GM21737 (cell line): ENCODE measurements around the gene GRIP2.

ENCODE experiments used
- ATAC-seq: cut with Tn5 transposase; IDR thresholded peaks from one replicate; pipeline ENCODE4 v1.9.1; 2021; ENCODE audit warnings: mild to moderate bottlenecking, moderate library complexity; ENCODE audit not compliant: unreplicated experiment

Gene GRIP2

GRCh38 chr3:14456794-14457193, 83.3 kb downstream of the GRIP2 start:
- ATAC-seq, result no peak

GRCh38 chr3:14455571-14456317, 84.4 kb downstream of the GRIP2 start:
- no peak for ATAC-seq

- ATAC-seq, result no peak
Measured at GRCh38 chr3:14454639-14455310, 85.4 kb downstream of the GRIP2 start.

- ATAC-seq, result no peak
Measured at GRCh38 chr3:14453876-14454638, 86.1 kb downstream of the GRIP2 start.

GRCh38 chr3:14452740-14453710, 87.1 kb downstream of the GRIP2 start:
- ATAC-seq, result no peak

GRCh38 chr3:14451844-14452739, 88.0 kb downstream of the GRIP2 start:
- no peak for ATAC-seq

- ATAC-seq, result no peak
Measured at GRCh38 chr3:14450922-14451606, 89.1 kb downstream of the GRIP2 start.

- ATAC-seq, result no peak
Measured at GRCh38 chr3:14450506-14450905, 89.6 kb downstream of the GRIP2 start.

GRCh38 chr3:14448756-14449727, 91.1 kb downstream of the GRIP2 start:
- ATAC-seq, result no peak

GRCh38 chr3:14448063-14448462, 92.1 kb downstream of the GRIP2 start:
- ATAC-seq, result no peak

GRCh38 chr3:14446988-14447570, 93.1 kb downstream of the GRIP2 start:
- no peak for ATAC-seq

GRCh38 chr3:14445773-14446172, 94.4 kb downstream of the GRIP2 start:
- ATAC-seq, result no peak

- no peak for ATAC-seq
Measured at GRCh38 chr3:14444380-14444779, 95.8 kb downstream of the GRIP2 start.

- no peak for ATAC-seq
Measured at GRCh38 chr3:14441920-14442300, 98.2 kb downstream of the GRIP2 start.

GRCh38 chr3:14441240-14441919, 98.8 kb downstream of the GRIP2 start:
- ATAC-seq, result no peak

- no peak for ATAC-seq
Measured at GRCh38 chr3:14440531-14441239, 99.5 kb downstream of the GRIP2 start.
